Tibial artery (tissue), 4 donors: ENCODE results near the gene NF1.

Source experiments
- DNase-seq, 2 donors: peaks; one replicate each; pipeline ENCODE4 v3.0.0-alpha.2; 2019
- H3K27ac ChIP-seq, 2 donors: fragments of 200-600 bp; sonication (generic) in 1 of 2; 1 replicate in 1 of 2; 2 replicates in 1 of 2; pipeline ENCODE4 v1.5.1; 2018 to 2019; ENCODE audit warnings: mild to moderate bottlenecking in 1 of 2
- H3K27me3 ChIP-seq, 2 donors: fragments of 200-600 bp; sonication (generic) in 1 of 2; one replicate each; pipeline versions ENCODE4 v1.5.1 to v1.6.0; 2016 to 2019
- H3K36me3 ChIP-seq, 3 donors: fragments of 200-600 bp; sonication (generic) in 2 of 3; one replicate each; pipeline ENCODE4 v1.5.1; 2016 to 2019; ENCODE audit warnings: mild to moderate bottlenecking in 2 of 3
- H3K4me1 ChIP-seq, 4 donors: fragments of 200-600 bp; sonication (generic) in 2 of 4; 1 replicate in 3 of 4; 2 replicates in 1 of 4; pipeline ENCODE4 v1.5.1; 2016 to 2019
- H3K4me3 ChIP-seq, 2 donors: fragments of 200-600 bp; sonication (generic) in 1 of 2; 1 replicate in 1 of 2; 2 replicates in 1 of 2; pipeline ENCODE4 v1.5.1; 2018 to 2019; ENCODE audit warnings: mild to moderate bottlenecking in 2 of 2
- H3K9me3 ChIP-seq, 3 donors: fragments of 200-600 bp; sonication (generic) in 1 of 3; one replicate each; pipeline ENCODE4 v1.5.1; 2016 to 2019
- CTCF ChIP-seq, 2 experiments: fragments of 200-600 bp in 1 of 2; fragments of 450-650 bp in 1 of 2; IDR thresholded peaks; one replicate each; pipeline ENCODE4 v1.5.1; 2017 to 2019; ENCODE audit warnings: antibody characterized with exemption in 2 of 2, mild to moderate bottlenecking in 1 of 2, moderate library complexity in 1 of 2
- intact Hi-C: fragments of 100-400 bp; cut with DNase I; formaldehyde crosslinking; loops from one replicate; pipeline ENCODE4 v1.15.0; 2023; ENCODE audit warnings: low total_unique reads

Gene NF1

GRCh38 chr17:31393749-31394146 lies 299.0 kb downstream of the NF1 start:
- Histone ChIP-seq H3K36me3 (no peaks in the 10 kb centered on the region), H3K4me1 (peaks cover 0 to 17% (median 13%) of the 10 kb centered on the region in 4 donors), H3K27ac (no peak overlapping the region), H3K4me3 (no peak overlapping the region), H3K27me3 (peaks cover 5 to 84% of the 10 kb centered on the region in 2 donors), H3K9me3 (no peaks in the 10 kb centered on the region)
- TF ChIP-seq CTCF (IDR thresholded peaks at IDR 0.05), result no peak
- intact Hi-C loops, result no loop called here
- peak in 1 of 2 donors; percentile 45 for DNase-seq

GRCh38 chr17:31394544-31394943 lies 299.8 kb downstream of the NF1 start:
- Histone ChIP-seq H3K4me3 (no peak overlapping the region), H3K27me3 (peaks cover 5 to 82% of the 10 kb centered on the region in 2 donors), H3K27ac (no peak overlapping the region), H3K36me3 (no peaks in the 10 kb centered on the region), H3K9me3 (no peaks in the 10 kb centered on the region), H3K4me1 (peaks cover 0 to 17% (median 13%) of the 10 kb centered on the region in 4 donors)
- no peak for TF ChIP-seq CTCF (IDR thresholded peaks at IDR 0.05)
- peak in 1 of 2 donors; percentile 63 for DNase-seq
- intact Hi-C loops, result no loop called here

GRCh38 chr17:31397256-31397939 lies 302.6 kb downstream of the NF1 start:
- no peak overlapping the region for H3K27ac ChIP-seq
- TF ChIP-seq CTCF (IDR thresholded peaks at IDR 0.05), result no peak
- intact Hi-C loops, result no loop called here
- H3K4me1 ChIP-seq, result peaks cover 0 to 2% (median under 1%) of the 10 kb centered on the region in 4 donors
- H3K9me3 ChIP-seq, result no peaks in the 10 kb centered on the region
- peaks cover 1 to 68% of the 10 kb centered on the region in 2 donors for H3K27me3 ChIP-seq
- DNase-seq, result peak in 1 of 2 donors; percentile 32
- H3K36me3 ChIP-seq, result no peaks in the 10 kb centered on the region
- H3K4me3 ChIP-seq, result no peak overlapping the region

GRCh38 chr17:31398381-31399311 lies 303.9 kb downstream of the NF1 start:
- peaks cover 0 to 58% of the 10 kb centered on the region in 2 donors for H3K27me3 ChIP-seq
- no peaks in the 10 kb centered on the region for H3K9me3 ChIP-seq
- DNase-seq, result peak in 1 of 2 donors; percentile 48
- no peak for TF ChIP-seq CTCF (IDR thresholded peaks at IDR 0.05)
- no peaks in the 10 kb centered on the region for H3K36me3 ChIP-seq
- intact Hi-C loops, result no loop called here
- no peaks in the 10 kb centered on the region for H3K4me1 ChIP-seq
- no peak overlapping the region for H3K4me3 ChIP-seq
- no peak overlapping the region for H3K27ac ChIP-seq

GRCh38 chr17:31400481-31400950 lies 305.7 kb downstream of the NF1 start:
- no peak overlapping the region for H3K4me3 ChIP-seq
- H3K27ac ChIP-seq, result no peak overlapping the region
- DNase-seq, result peak in 1 of 2 donors; percentile 51
- intact Hi-C loops, result no loop called here
- no peaks in the 10 kb centered on the region for H3K9me3 ChIP-seq
- no peak for TF ChIP-seq CTCF (IDR thresholded peaks at IDR 0.05)
- H3K4me1 ChIP-seq, result no peaks in the 10 kb centered on the region
- no peaks in the 10 kb centered on the region for H3K36me3 ChIP-seq
- peaks cover 0 to 48% of the 10 kb centered on the region in 2 donors for H3K27me3 ChIP-seq
